Embryonic facial prominence (tissue), 1 donor: ENCODE data around the gene BACE2.
"Not testable (repeated sequence)": the region's sequence is repeated elsewhere in the genome, so short reads cannot be mapped to it uniquely, and the experiment has no call there.

Experiments used
- DNase-seq: peaks from one replicate; pipeline ENCODE4 v3.0.0-alpha.2; 2016; ENCODE audit errors: extremely low spot score

Gene BACE2

GRCh38 chr21:41215856-41216408 is 48.0 kb downstream of the BACE2 start:
- DNase-seq = no peak

- DNase-seq = no peak
Measured at GRCh38 chr21:41216486-41216885, 48.5 kb downstream of the BACE2 start.

- DNase-seq = peak; percentile 44
Measured at GRCh38 chr21:41217671-41218385, 49.9 kb downstream of the BACE2 start.

GRCh38 chr21:41219498-41220207 is 51.7 kb downstream of the BACE2 start:
- no peak for DNase-seq

- DNase-seq = no peak
Measured at GRCh38 chr21:41220208-41220733, 52.3 kb downstream of the BACE2 start.

GRCh38 chr21:41222247-41223068 is 54.5 kb downstream of the BACE2 start:
- no peak for DNase-seq

- DNase-seq = no peak
Measured at GRCh38 chr21:41226853-41227252, 58.9 kb downstream of the BACE2 start.

- DNase-seq = no peak
Measured at GRCh38 chr21:41227357-41228005, 59.5 kb downstream of the BACE2 start.

GRCh38 chr21:41228006-41228370 is 60.0 kb downstream of the BACE2 start:
- no peak for DNase-seq

GRCh38 chr21:41228492-41228891 is 60.5 kb downstream of the BACE2 start:
- DNase-seq = no peak

GRCh38 chr21:41228958-41229357 is 61.0 kb downstream of the BACE2 start:
- DNase-seq = no peak

- DNase-seq = no peak
Measured at GRCh38 chr21:41229509-41230248, 61.7 kb downstream of the BACE2 start.

- DNase-seq = no peak
Measured at GRCh38 chr21:41230497-41230896, 62.5 kb downstream of the BACE2 start.

- DNase-seq = no peak
Measured at GRCh38 chr21:41231060-41231459, 63.1 kb downstream of the BACE2 start.

GRCh38 chr21:41232013-41232412 is 64.1 kb downstream of the BACE2 start:
- no peak for DNase-seq

- no peak for DNase-seq
Measured at GRCh38 chr21:41233916-41234315, 66.0 kb downstream of the BACE2 start.

- no peak for DNase-seq
Measured at GRCh38 chr21:41234569-41234968, 66.6 kb downstream of the BACE2 start.

GRCh38 chr21:41235201-41235600 is 67.2 kb downstream of the BACE2 start:
- DNase-seq = no peak

- DNase-seq = no peak
Measured at GRCh38 chr21:41236352-41236973, 68.5 kb downstream of the BACE2 start.

- DNase-seq = not testable (repeated sequence)
Measured at GRCh38 chr21:41238081-41238796, 70.3 kb downstream of the BACE2 start.
